ENCODE data around the gene SNRPD1.
A peak's percentile ranks its signal among the peaks of the same experiment; 100 is the strongest.
"Not testable (repeated sequence)": the region's sequence is repeated elsewhere in the genome, so short reads cannot be mapped to it uniquely, and the experiment has no call there.

SNRPD1 gene

DNA sequence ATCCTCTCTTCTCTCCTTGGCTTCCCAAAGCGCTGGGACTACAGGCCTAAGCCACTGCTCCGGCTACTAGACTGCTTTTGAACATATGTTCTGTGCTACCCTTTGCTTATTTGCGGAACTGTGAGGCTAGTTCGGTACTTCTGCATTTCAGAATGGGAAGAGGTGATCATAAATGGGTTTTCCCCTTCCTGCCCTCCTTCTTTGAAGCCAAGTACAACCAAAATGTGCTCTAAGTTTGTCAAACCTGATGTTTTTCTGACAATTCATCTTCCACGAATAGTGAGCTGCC, 9.9 kb upstream of the SNRPD1 start:
- Histone ChIP-seq H4K20me1 (ENCODE audit: insufficient read depth, low read length) (0 out of 2 replicates have a peak, but pooled peaks cover 3% of the 10 kb centered on the region), H3K79me2 (ENCODE audit: low read length) (peaks cover 25% of the 10 kb centered on the region), H3K4me3 (ENCODE audit: low read length) (no peak overlapping the region), H3K4me1 (ENCODE audit: low read length) (peaks cover 11% of the 10 kb centered on the region; the same call in 1 of the 2 replicates), H2AFZ (ENCODE audit: low read length) (no peak overlapping the region), H3K27ac (ENCODE audit: low read length) (no peak overlapping the region), H3K9me3 (replicated peaks; ENCODE audit: insufficient read depth, low read length) (no peaks in the 10 kb centered on the region), H3F3A (ENCODE audit: insufficient read depth, low read length) (peaks cover 30% of the 10 kb centered on the region), H3K4me2 (ENCODE audit: low read depth, low read length) (no peak overlapping the region), H3K27me3 (replicated peaks; ENCODE audit: insufficient read depth, low read length) (no peaks in the 10 kb centered on the region), H3K9me2 (replicated peaks; ENCODE audit: insufficient read depth, low read length) (no peaks in the 10 kb centered on the region), H3K9ac (ENCODE audit: low read length) (no peak overlapping the region), H3K36me3 (replicated peaks; ENCODE audit: insufficient read depth, low read length) (no peaks in the 10 kb centered on the region)
- no peak for DNase-seq
- TF ChIP-seq CTCF (IDR thresholded peaks at IDR 0.05; ENCODE audit: low read length) (no peak), EZH2 (optimal IDR thresholded peaks at IDR 0.05; ENCODE audit: low read depth, low read length) (no peak), EZH2phosphoT487 (IDR thresholded peaks at IDR 0.05; ENCODE audit: low read length) (no peak)

DNA sequence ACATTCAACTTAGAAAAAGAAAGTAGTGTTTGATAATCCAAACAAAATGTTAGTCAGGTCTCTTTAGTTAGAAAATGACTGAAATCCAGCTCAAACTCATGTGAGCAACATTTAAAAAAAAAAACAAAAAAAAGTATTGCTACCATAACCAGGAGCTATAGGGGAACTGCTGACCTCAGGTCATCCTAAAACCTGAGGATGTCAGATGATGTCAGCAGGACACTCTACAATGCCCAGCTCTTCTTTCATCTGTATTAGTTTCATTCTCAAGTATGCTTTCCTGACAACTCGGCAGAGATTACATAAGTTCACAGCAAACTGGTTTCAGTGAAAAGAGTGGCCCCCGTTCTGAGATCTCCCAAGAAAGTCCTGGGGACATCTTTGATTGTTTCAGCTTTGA, 7.4 kb upstream of the SNRPD1 start:
- no peaks in the 10 kb centered on the region for H3K9me3 ChIP-seq (replicated peaks; ENCODE audit: insufficient read depth, low read length)
- peak; percentile 58 for DNase-seq
- peak overlapping the region; percentile 54 for H3K4me2 ChIP-seq (ENCODE audit: low read depth, low read length)
- H3K27ac ChIP-seq (ENCODE audit: low read length), result peak overlapping the region; percentile 3; the same call in 1 of the 2 replicates
- H2AFZ ChIP-seq (ENCODE audit: low read length), result no peak overlapping the region
- no peak overlapping the region for H3K9ac ChIP-seq (ENCODE audit: low read length)
- H3K4me3 ChIP-seq (ENCODE audit: low read length), result peak overlapping the region; percentile 23; the same call in 1 of the 2 replicates
- TF ChIP-seq CTCF (IDR thresholded peaks at IDR 0.05; ENCODE audit: low read length), result no peak
- TF ChIP-seq EZH2phosphoT487 (IDR thresholded peaks at IDR 0.05; ENCODE audit: low read length), result no peak
- no peak for TF ChIP-seq EZH2 (optimal IDR thresholded peaks at IDR 0.05; ENCODE audit: low read depth, low read length)
- H3K36me3 ChIP-seq (replicated peaks; ENCODE audit: insufficient read depth, low read length), result no peaks in the 10 kb centered on the region
- H3F3A ChIP-seq (ENCODE audit: insufficient read depth, low read length), result peaks cover 21% of the 10 kb centered on the region
- H3K4me1 ChIP-seq (ENCODE audit: low read length), result peaks cover 7% of the 10 kb centered on the region; the same call in 1 of the 2 replicates
- H3K79me2 ChIP-seq (ENCODE audit: low read length), result peaks cover 2% of the 10 kb centered on the region
- no peaks in the 10 kb centered on the region for H3K9me2 ChIP-seq (replicated peaks; ENCODE audit: insufficient read depth, low read length)
- no peaks in the 10 kb centered on the region for H3K27me3 ChIP-seq (replicated peaks; ENCODE audit: insufficient read depth, low read length)
- no peaks in the 10 kb centered on the region for H4K20me1 ChIP-seq (ENCODE audit: insufficient read depth, low read length)

- H3F3A ChIP-seq (ENCODE audit: insufficient read depth, low read length), result peaks cover 16% of the 10 kb centered on the region
- TF ChIP-seq CTCF (IDR thresholded peaks at IDR 0.05; ENCODE audit: low read length) (no peak), EZH2 (optimal IDR thresholded peaks at IDR 0.05; ENCODE audit: low read depth, low read length) (no peak), EZH2phosphoT487 (IDR thresholded peaks at IDR 0.05; ENCODE audit: low read length) (no peak)
- H3K27me3 ChIP-seq (replicated peaks; ENCODE audit: insufficient read depth, low read length), result no peaks in the 10 kb centered on the region
- no peaks in the 10 kb centered on the region for H3K36me3 ChIP-seq (replicated peaks; ENCODE audit: insufficient read depth, low read length)
- no peak for DNase-seq
- peak overlapping the region; percentile 23; the same call in 1 of the 2 replicates for H3K4me3 ChIP-seq (ENCODE audit: low read length)
- peak overlapping the region; percentile 3; the same call in 1 of the 2 replicates for H3K27ac ChIP-seq (ENCODE audit: low read length)
- H3K9ac ChIP-seq (ENCODE audit: low read length), result no peak overlapping the region
- H3K4me1 ChIP-seq (ENCODE audit: low read length), result peaks cover 7% of the 10 kb centered on the region; the same call in 1 of the 2 replicates
- H4K20me1 ChIP-seq (ENCODE audit: insufficient read depth, low read length), result no peaks in the 10 kb centered on the region
- no peaks in the 10 kb centered on the region for H3K9me3 ChIP-seq (replicated peaks; ENCODE audit: insufficient read depth, low read length)
- no peaks in the 10 kb centered on the region for H3K9me2 ChIP-seq (replicated peaks; ENCODE audit: insufficient read depth, low read length)
- no peak overlapping the region for H2AFZ ChIP-seq (ENCODE audit: low read length)
- peak overlapping the region; percentile 54 for H3K4me2 ChIP-seq (ENCODE audit: low read depth, low read length)
- no peaks in the 10 kb centered on the region for H3K79me2 ChIP-seq (ENCODE audit: low read length)
These were observed 6.9 kb upstream of the SNRPD1 start for GRCh38 chr18:21605213-21605612.

- DNase-seq, result peak; percentile 10
- H4K20me1 ChIP-seq (ENCODE audit: insufficient read depth, low read length); H3K36me3 ChIP-seq (replicated peaks; ENCODE audit: insufficient read depth, low read length); H3K9me3 ChIP-seq (replicated peaks; ENCODE audit: insufficient read depth, low read length); H3K9me2 ChIP-seq (replicated peaks; ENCODE audit: insufficient read depth, low read length); H3K4me1 ChIP-seq (ENCODE audit: low read length); H3K27me3 ChIP-seq (replicated peaks; ENCODE audit: insufficient read depth, low read length); H3F3A ChIP-seq (ENCODE audit: insufficient read depth, low read length): not testable (repeated sequence)
- H2AFZ ChIP-seq (ENCODE audit: low read length), result peak overlapping the region; percentile 76; the same call in 1 of the 2 replicates
- H3K4me3 ChIP-seq (ENCODE audit: low read length), result peak overlapping the region; percentile 98
- H3K4me2 ChIP-seq (ENCODE audit: low read depth, low read length), result peak overlapping the region; percentile 80; the same call in 1 of the 2 replicates
- peak overlapping the region; percentile 97; the same call in 1 of the 2 replicates for H3K9ac ChIP-seq (ENCODE audit: low read length)
- peak overlapping the region; percentile 91; the same call in 1 of the 2 replicates for H3K27ac ChIP-seq (ENCODE audit: low read length)
- peaks cover 45% of the 10 kb centered on the region for H3K79me2 ChIP-seq (ENCODE audit: low read length)
These were observed 551 bp upstream of the SNRPD1 start for GRCh38 chr18:21611401-21612124.

GRCh38 chr18:21621640-21622039, 9.5 kb downstream of the SNRPD1 start:
- DNase-seq; H3K4me2 ChIP-seq (ENCODE audit: low read depth, low read length); H3K27ac ChIP-seq (ENCODE audit: low read length); H3F3A ChIP-seq (ENCODE audit: insufficient read depth, low read length); H3K4me1 ChIP-seq (ENCODE audit: low read length); H3K27me3 ChIP-seq (replicated peaks; ENCODE audit: insufficient read depth, low read length); H3K9ac ChIP-seq (ENCODE audit: low read length); H3K9me3 ChIP-seq (replicated peaks; ENCODE audit: insufficient read depth, low read length); H3K9me2 ChIP-seq (replicated peaks; ENCODE audit: insufficient read depth, low read length); H2AFZ ChIP-seq (ENCODE audit: low read length); H3K4me3 ChIP-seq (ENCODE audit: low read length): not testable (repeated sequence)
- H3K36me3 ChIP-seq (replicated peaks; ENCODE audit: insufficient read depth, low read length), result peaks cover 21% of the 10 kb centered on the region
- peaks cover 97% of the 10 kb centered on the region for H3K79me2 ChIP-seq (ENCODE audit: low read length)
- peaks cover 34% of the 10 kb centered on the region; the same call in 1 of the 2 replicates for H4K20me1 ChIP-seq (ENCODE audit: insufficient read depth, low read length)
